Retinal pigment epithelial cell (primary cell): ENCODE measurements around the gene C10orf53.

ENCODE experiments used
- DNase-seq: peaks from one replicate; pipeline ENCODE4 v3.0.0-alpha.2; 2010; ENCODE audit warnings: low read depth
- H3K4me3 ChIP-seq: 2 replicates; pipeline ENCODE4 v1.5.1; 2011; ENCODE audit warnings: mild to moderate bottlenecking, low read length, control low read depth, moderate library complexity
- CTCF ChIP-seq: conservative IDR thresholded peaks from 2 replicates; pipeline ENCODE4 v1.5.1; 2011; ENCODE audit warnings: low read depth, low read length, control low read depth, inconsistent platforms

Gene C10orf53

GRCh38 chr10:49662169-49662830, 17.2 kb upstream of the C10orf53 start:
- H3K4me3 ChIP-seq: no peak overlapping the region
- no peak for DNase-seq
- no peak for TF ChIP-seq CTCF

GRCh38 chr10:49663596-49663995, 15.9 kb upstream of the C10orf53 start:
- TF ChIP-seq CTCF: no peak
- H3K4me3 ChIP-seq: no peak overlapping the region
- no peak for DNase-seq

GRCh38 chr10:49664006-49664841, 15.2 kb upstream of the C10orf53 start:
- DNase-seq: no peak
- no peak overlapping the region for H3K4me3 ChIP-seq
- TF ChIP-seq CTCF: no peak

GRCh38 chr10:49664842-49665355, 14.6 kb upstream of the C10orf53 start:
- H3K4me3 ChIP-seq: no peak overlapping the region
- TF ChIP-seq CTCF: no peak
- no peak for DNase-seq

- no peak for TF ChIP-seq CTCF
- DNase-seq: no peak
- H3K4me3 ChIP-seq: no peak overlapping the region
These were observed 13.3 kb upstream of the C10orf53 start for GRCh38 chr10:49666054-49666615.

GRCh38 chr10:49666685-49667084, 12.8 kb upstream of the C10orf53 start:
- no peak for TF ChIP-seq CTCF
- H3K4me3 ChIP-seq: no peak overlapping the region
- DNase-seq: no peak

- no peak overlapping the region for H3K4me3 ChIP-seq
- no peak for TF ChIP-seq CTCF
- DNase-seq: no peak
These were observed 11.5 kb upstream of the C10orf53 start for GRCh38 chr10:49667991-49668390.
